Vagina (tissue), 2 donors: ENCODE data around the gene MSLN. TPM values are rescaled to one million over a fixed set of nuclear protein-coding genes. Genes with fewer than 3 reads are reported as not detected.

Experiments
- DNase-seq, 2 donors: peaks; one replicate each; pipeline ENCODE4 v3.0.0-alpha.2; 2017; ENCODE audit errors: extremely low spot score in 2 of 2
- H3K27ac ChIP-seq: fragments of 200-600 bp; sonication (generic); one replicate; pipeline ENCODE4 v1.5.1; 2019
- H3K27me3 ChIP-seq: fragments of 200-600 bp; sonication (generic); one replicate; pipeline ENCODE4 v1.5.1; 2019
- H3K36me3 ChIP-seq, 2 donors: fragments of 200-600 bp; sonication (generic); one replicate each; pipeline ENCODE4 v1.5.1; 2017 to 2019
- H3K4me1 ChIP-seq: fragments of 200-600 bp; sonication (generic); one replicate; pipeline ENCODE4 v1.5.1; 2019
- H3K4me3 ChIP-seq, 2 donors: fragments of 200-600 bp; sonication (generic); 1 replicate in 1 of 2; 2 replicates in 1 of 2; pipeline ENCODE4 v1.5.1; 2016 to 2019
- H3K9me3 ChIP-seq: fragments of 200-600 bp; sonication (generic); one replicate; pipeline ENCODE4 v1.5.1; 2019
- POLR2A ChIP-seq, 2 donors: fragments of 450-650 bp; IDR thresholded peaks; one replicate each; pipeline ENCODE4 v1.6.1; 2017; ENCODE audit warnings: antibody characterized with exemption in 2 of 2, mild to moderate bottlenecking in 2 of 2, moderate library complexity in 2 of 2
- POLR2AphosphoS5 ChIP-seq, 2 donors: sonication (generic); formaldehyde crosslinking; IDR thresholded peaks; one replicate each; pipeline ENCODE4 v1.9.0; 2017; ENCODE audit warnings: antibody characterized with exemption in 2 of 2, mild to moderate bottlenecking in 2 of 2, low read depth in 1 of 2; ENCODE audit not compliant: insufficient read depth in 1 of 2
- intact Hi-C: fragments of 100-400 bp; cut with DNase I; formaldehyde crosslinking; loops from one replicate; pipeline ENCODE4 v1.15.1; 2023
- microRNA counts, 2 donors: library from miRNA; unstranded; fragments of <30 nt; microRNA quantifications; one replicate each; lab custom pipeline; 2016 to 2017
- microRNA-seq: library from miRNA; unstranded; fragments of <30 nt; microRNA quantifications from one replicate; pipeline ENCODE4, GENCODE V29; 2017; ENCODE audit warnings: borderline number of aligned reads, borderline replicate concordance
- small RNA-seq: library from RNA; depleted of rRNA; stranded (forward); fragments of <200 nt; gene quantifications from one replicate; pipeline ENCODE3, GENCODE V24; 2016
- total RNA-seq: library from RNA; depleted of rRNA; stranded (reverse); fragments of >200 nt; gene quantifications from one replicate; pipeline ENCODE4 v1.2.3, GENCODE V29; 2016
- TF ChIP-seq, protein P1 (sequence below), 3 experiments: fragments of 450-650 bp in 2 of 3; fragments of 200-600 bp in 1 of 3; sonication (generic) in 1 of 3; IDR thresholded peaks; one replicate each; pipeline ENCODE4 v1.5.1; 2017 to 2019; ENCODE audit warnings: antibody characterized with exemption in 3 of 3, mild to moderate bottlenecking in 2 of 3, moderate library complexity in 2 of 3

MSLN gene
- total RNA-seq, 1 donor from 2014 or later, result not detected

DNA sequence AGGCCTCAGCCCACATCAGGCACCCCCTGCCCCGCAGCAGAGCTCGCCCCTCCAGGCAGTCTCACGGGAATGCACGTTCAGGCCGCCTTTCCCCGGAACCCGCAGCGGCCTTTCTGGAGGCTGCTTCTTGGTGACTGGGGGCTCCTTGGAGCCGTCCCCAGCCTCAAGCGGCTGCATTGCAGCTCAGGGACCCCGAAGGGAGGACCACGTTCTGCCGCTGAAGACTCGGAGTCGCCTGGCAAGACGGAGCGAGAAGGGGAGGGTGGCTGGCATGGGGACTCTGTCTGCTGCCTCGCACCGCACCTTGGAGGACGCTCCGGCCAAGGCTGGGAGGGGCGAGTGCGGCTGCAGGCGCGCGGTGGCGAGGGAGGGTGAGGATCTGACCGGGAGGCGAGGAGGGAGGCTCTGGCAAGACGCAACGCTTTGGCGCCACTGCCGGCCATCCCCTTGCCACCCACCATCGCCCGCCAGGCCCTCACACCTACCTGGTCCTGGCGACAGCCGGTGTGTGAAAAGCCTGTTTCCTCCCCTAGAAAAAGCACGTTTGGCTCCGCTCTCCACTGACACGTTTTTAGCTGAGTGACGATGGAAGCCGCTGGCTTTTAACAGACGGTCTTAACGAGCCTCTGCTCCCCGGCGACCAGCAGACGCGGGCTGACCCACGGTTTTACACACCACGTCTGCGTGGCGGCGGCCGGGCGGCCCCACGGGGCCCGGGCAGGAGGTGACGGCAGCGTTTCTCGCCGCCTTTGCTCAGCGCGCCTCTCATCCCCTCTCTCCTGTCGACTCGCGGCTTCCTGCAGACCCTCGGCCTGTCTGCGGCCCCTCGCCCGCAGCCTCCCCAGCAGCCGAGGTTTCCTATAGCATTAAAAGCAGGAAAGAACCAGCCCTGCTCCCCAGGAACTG, 56.7 kb downstream of the MSLN start:
- intact Hi-C loops, result no loop called here
- H3K9me3 ChIP-seq, result no peaks in the 10 kb centered on the region

DNA sequence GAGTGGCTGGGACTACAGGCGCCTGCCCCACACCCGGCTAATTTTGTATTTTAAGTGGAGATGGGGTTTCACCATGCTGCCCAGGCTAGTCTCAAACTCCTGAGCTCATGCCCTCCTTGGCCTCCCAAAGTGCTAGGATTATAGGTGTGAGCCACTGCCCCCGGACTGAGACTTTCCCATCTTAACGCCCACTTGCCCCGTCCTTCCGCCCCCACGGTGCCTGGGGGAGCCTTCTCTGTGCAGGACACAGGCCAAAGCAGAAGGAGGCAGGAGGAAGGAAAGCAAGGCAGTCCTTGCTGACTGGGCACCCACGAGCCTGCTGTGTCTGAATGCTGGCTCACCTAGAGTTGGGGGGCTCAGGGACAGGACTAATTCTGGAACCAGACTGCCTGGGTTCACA, 57.6 kb downstream of the MSLN start:
- no peaks in the 10 kb centered on the region for H3K9me3 ChIP-seq
- DNase-seq, result no peak
- intact Hi-C loops, result no loop called here
- H3K36me3 ChIP-seq, result no peaks in the 10 kb centered on the region
- peaks cover 8% of the 10 kb centered on the region for H3K27me3 ChIP-seq
- H3K4me3 ChIP-seq, result no peak overlapping the region
- no peak for TF ChIP-seq POLR2A (IDR thresholded peaks at IDR 0.05)
- no peak for TF ChIP-seq POLR2AphosphoS5 (IDR thresholded peaks at IDR 0.05; ENCODE audit: insufficient read depth in 1 of 2, low read depth in 1 of 2)
- TF ChIP-seq, protein P1, sequence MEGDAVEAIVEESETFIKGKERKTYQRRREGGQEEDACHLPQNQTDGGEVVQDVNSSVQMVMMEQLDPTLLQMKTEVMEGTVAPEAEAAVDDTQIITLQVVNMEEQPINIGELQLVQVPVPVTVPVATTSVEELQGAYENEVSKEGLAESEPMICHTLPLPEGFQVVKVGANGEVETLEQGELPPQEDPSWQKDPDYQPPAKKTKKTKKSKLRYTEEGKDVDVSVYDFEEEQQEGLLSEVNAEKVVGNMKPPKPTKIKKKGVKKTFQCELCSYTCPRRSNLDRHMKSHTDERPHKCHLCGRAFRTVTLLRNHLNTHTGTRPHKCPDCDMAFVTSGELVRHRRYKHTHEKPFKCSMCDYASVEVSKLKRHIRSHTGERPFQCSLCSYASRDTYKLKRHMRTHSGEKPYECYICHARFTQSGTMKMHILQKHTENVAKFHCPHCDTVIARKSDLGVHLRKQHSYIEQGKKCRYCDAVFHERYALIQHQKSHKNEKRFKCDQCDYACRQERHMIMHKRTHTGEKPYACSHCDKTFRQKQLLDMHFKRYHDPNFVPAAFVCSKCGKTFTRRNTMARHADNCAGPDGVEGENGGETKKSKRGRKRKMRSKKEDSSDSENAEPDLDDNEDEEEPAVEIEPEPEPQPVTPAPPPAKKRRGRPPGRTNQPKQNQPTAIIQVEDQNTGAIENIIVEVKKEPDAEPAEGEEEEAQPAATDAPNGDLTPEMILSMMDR (IDR thresholded peaks at IDR 0.05), result no peak
- no peak overlapping the region for H3K27ac ChIP-seq
- peaks cover 5% of the 10 kb centered on the region for H3K4me1 ChIP-seq

More for the DNA sequence above, 56.7 kb downstream of the MSLN start:
- Histone ChIP-seq H3K36me3 (no peaks in the 10 kb centered on the region), H3K27me3 (peaks cover 8% of the 10 kb centered on the region), H3K4me1 (peaks cover 5% of the 10 kb centered on the region), H3K4me3 (no peak overlapping the region), H3K27ac (no peak overlapping the region)
- DNase-seq, result no peak
- TF ChIP-seq POLR2AphosphoS5 (IDR thresholded peaks at IDR 0.05; ENCODE audit: insufficient read depth in 1 of 2, low read depth in 1 of 2), result no peak
- TF ChIP-seq, protein P1 (IDR thresholded peaks at IDR 0.05), result no peak
- TF ChIP-seq POLR2A (IDR thresholded peaks at IDR 0.05), result no peak

MicroRNA genes within 50 kb of the gene (microRNA counts, 767-probe panel; counts per million panel counts)
- 238 to 261 counts per million in 2 donors for microRNA hsa-miR-662 (lab: Ali Mortazavi, UCI)

Small RNA genes lying within 50 kb of the gene (microRNA-seq; reads per million reads assigned to microRNA genes)
- gene MIR662, result not detected

Small RNA genes lying within 50 kb of the gene (small RNA-seq; reads per million reads assigned to genes)
- gene MIR662, result not detected

Other genes with a start within 250 kb of the MSLN start
- 38.3 TPM for gene CAPN15, start 233.0 kb upstream of the MSLN start, total RNA-seq
- gene PRR35, start 200.3 kb upstream of the MSLN start, total RNA-seq, result not detected
- gene NHLRC4, start 193.7 kb upstream of the MSLN start, total RNA-seq, result 0.74 TPM
- gene PIGQ, start 190.8 kb upstream of the MSLN start, total RNA-seq, result 26.0 TPM
- gene RAB40C, start 170.7 kb upstream of the MSLN start, total RNA-seq, result 41.3 TPM
- gene WFIKKN1, start 129.7 kb upstream of the MSLN start, total RNA-seq, result 3.2 TPM
- gene METTL26, start 124.4 kb upstream of the MSLN start, total RNA-seq, result 187 TPM
- 27.0 TPM for gene MCRIP2, start 118.9 kb upstream of the MSLN start, total RNA-seq
- 34.9 TPM for gene WDR90, start 111.4 kb upstream of the MSLN start, total RNA-seq
- gene RHOT2, start 92.6 kb upstream of the MSLN start, total RNA-seq, result 91.1 TPM
- 1.7 TPM for gene RHBDL1, start 85.1 kb upstream of the MSLN start, total RNA-seq
- 124 TPM for gene STUB1, start 80.3 kb upstream of the MSLN start, total RNA-seq
- gene JMJD8, start 76.4 kb upstream of the MSLN start, total RNA-seq, result 62.9 TPM
- gene WDR24, start 70.3 kb upstream of the MSLN start, total RNA-seq, result 12.3 TPM
- 4.4 TPM for gene FBXL16, start 54.9 kb upstream of the MSLN start, total RNA-seq
- 32.2 TPM for gene METRN, start 45.6 kb upstream of the MSLN start, total RNA-seq
- 26.0 TPM for gene ANTKMT, start 39.6 kb upstream of the MSLN start, total RNA-seq
- 7.6 TPM for gene CCDC78, start 34.3 kb upstream of the MSLN start, total RNA-seq
- 5.2 TPM for gene HAGHL, start 33.6 kb upstream of the MSLN start, total RNA-seq
- 32.7 TPM for gene CIAO3, start 19.7 kb upstream of the MSLN start, total RNA-seq
- gene RPUSD1, start 27.6 kb downstream of the MSLN start, total RNA-seq, result 17.2 TPM
- 4.9 TPM for gene CHTF18, start 27.9 kb downstream of the MSLN start, total RNA-seq
- gene GNG13, start 40.0 kb downstream of the MSLN start, total RNA-seq, result not detected
- gene LMF1, start 210.2 kb downstream of the MSLN start, total RNA-seq, result 26.0 TPM
- 0.74 TPM for gene SOX8, start 221.0 kb downstream of the MSLN start, total RNA-seq